Mammary epithelial cell (primary cell): Measurements from ENCODE around the gene AACS.

Experiments
- EZH2 ChIP-seq: IDR thresholded peaks from 2 replicates; pipeline ENCODE4 v1.6.1; 2012; ENCODE audit warnings: low read length, inconsistent platforms, borderline replicate concordance
- TF ChIP-seq, protein P1 (sequence below), 2 donors: IDR thresholded peaks in 1 of 2; conservative IDR thresholded peaks in 1 of 2; 2 replicates each; pipeline ENCODE4 v1.5.1; 2011 to 2012; ENCODE audit warnings: inconsistent platforms in 2 of 2, low read length in 2 of 2, mild to moderate bottlenecking in 2 of 2, control low read depth in 1 of 2, low read depth in 1 of 2; ENCODE audit not compliant: insufficient read depth in 1 of 2; ENCODE audit errors: extremely low read depth in 1 of 2

DNA sequence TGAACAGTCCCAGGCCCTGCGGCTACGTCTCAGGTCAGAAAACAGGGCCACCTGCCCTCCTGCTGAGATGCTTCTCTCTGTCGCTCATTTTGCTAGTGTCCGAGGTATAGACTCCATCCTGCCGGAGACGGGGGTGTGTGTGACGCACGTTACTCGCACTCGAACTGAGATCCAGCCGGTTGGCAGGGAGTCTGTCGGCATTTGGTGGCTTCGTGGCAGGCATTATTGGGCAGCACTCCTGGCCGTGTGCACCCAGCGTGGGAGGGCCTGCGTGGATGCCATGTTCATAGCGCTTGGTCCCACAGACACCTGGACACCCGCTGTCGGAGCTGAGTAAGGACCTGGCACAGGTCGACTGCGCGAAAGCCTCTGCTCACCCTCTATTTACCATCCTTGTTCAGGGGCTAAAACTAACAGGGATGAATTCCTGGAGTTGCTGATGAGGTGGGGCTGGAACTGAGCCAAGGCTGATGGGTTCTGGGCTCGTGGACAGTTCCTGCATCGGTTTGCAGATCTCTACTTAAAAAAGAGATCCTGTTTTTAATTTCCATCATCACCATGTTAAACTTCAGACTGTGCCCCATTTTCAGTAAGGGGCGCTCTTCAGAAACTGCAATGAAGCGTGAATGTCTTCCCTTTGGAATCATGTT is 28.6 kb downstream of the AACS start:
- no peak for TF ChIP-seq EZH2
- TF ChIP-seq, protein P1, sequence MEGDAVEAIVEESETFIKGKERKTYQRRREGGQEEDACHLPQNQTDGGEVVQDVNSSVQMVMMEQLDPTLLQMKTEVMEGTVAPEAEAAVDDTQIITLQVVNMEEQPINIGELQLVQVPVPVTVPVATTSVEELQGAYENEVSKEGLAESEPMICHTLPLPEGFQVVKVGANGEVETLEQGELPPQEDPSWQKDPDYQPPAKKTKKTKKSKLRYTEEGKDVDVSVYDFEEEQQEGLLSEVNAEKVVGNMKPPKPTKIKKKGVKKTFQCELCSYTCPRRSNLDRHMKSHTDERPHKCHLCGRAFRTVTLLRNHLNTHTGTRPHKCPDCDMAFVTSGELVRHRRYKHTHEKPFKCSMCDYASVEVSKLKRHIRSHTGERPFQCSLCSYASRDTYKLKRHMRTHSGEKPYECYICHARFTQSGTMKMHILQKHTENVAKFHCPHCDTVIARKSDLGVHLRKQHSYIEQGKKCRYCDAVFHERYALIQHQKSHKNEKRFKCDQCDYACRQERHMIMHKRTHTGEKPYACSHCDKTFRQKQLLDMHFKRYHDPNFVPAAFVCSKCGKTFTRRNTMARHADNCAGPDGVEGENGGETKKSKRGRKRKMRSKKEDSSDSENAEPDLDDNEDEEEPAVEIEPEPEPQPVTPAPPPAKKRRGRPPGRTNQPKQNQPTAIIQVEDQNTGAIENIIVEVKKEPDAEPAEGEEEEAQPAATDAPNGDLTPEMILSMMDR (conservative IDR thresholded peaks at IDR 0.05 in 1 of 2, IDR thresholded peaks at IDR 0.05 in 1 of 2; ENCODE audit: extremely low read depth in 1 of 2, insufficient read depth in 1 of 2, low read depth in 1 of 2, low read length in 2 of 2), result no peak
